ENCODE results near the gene SPSB1. TPM values are rescaled to one million over a fixed set of nuclear protein-coding genes. Genes with fewer than 3 reads are reported as not detected.
A peak's percentile ranks its signal among the peaks of the same experiment; 100 is the strongest.

The SPSB1 gene
- total and polyA plus RNA-seq, 10 of the 15 experiments (the other 5 are each of a cell fraction or from before 2014, with no cell fraction given), result 0.02 to 2.0 (median 0.90) TPM; not detected in 1

- no peak for TF ChIP-seq PRDM15 (CRISPR knock-in tag; IDR thresholded peaks at IDR 0.05)
- no peak for TF ChIP-seq USF2 (IDR thresholded peaks at IDR 0.05; ENCODE audit: borderline replicate concordance, low read depth, low read length)
- TF ChIP-seq SKIL (IDR thresholded peaks at IDR 0.05; ENCODE audit: low read depth, poor library complexity, severe bottlenecking), result peak; percentile 33
- no peak for TF ChIP-seq BACH1 (IDR thresholded peaks at IDR 0.05; ENCODE audit: borderline replicate concordance)
- TF ChIP-seq JUND (IDR thresholded peaks at IDR 0.05; ENCODE audit: low read depth, low read length), result no peak
- TF ChIP-seq IRF3 (IDR thresholded peaks at IDR 0.05), result no peak
- no peak for TF ChIP-seq BMI1 (IDR thresholded peaks at IDR 0.05; ENCODE audit: borderline replicate concordance)
- TF ChIP-seq ZBTB33 (IDR thresholded peaks at IDR 0.05), result no peak
These were observed 118.1 kb downstream of the SPSB1 start (continued) for GRCh38 chr1:9410737-9411297.

Measured in GM12878 (cell line).